GM23338 (cell line): Measurements from ENCODE around the gene IWS1.

Experiments used
- CREB1 ChIP-seq: fragments of 250-450 bp; sonication (Bioruptor Pico); IDR thresholded peaks from 2 replicates; pipeline ENCODE4 v1.5.0; 2020; ENCODE audit warnings: low read depth, mild to moderate bottlenecking, moderate library complexity
- EZH2 ChIP-seq: fragments of 200-600 bp; sonication (generic); IDR thresholded peaks from one replicate; pipeline ENCODE4 v1.8.0; 2017; ENCODE audit warnings: antibody characterized with exemption, mild to moderate bottlenecking, low read depth; ENCODE audit not compliant: unreplicated experiment
- EZH2phosphoT487 ChIP-seq: fragments of 200-600 bp; sonication (generic); IDR thresholded peaks from one replicate; pipeline ENCODE4 v1.8.1; 2018; ENCODE audit warnings: antibody characterized with exemption; ENCODE audit not compliant: unreplicated experiment
- JUNB ChIP-seq: IDR thresholded peaks from one replicate; pipeline ENCODE4 v1.6.1; 2016; ENCODE audit warnings: antibody characterized with exemption; ENCODE audit not compliant: unreplicated experiment
- NANOG ChIP-seq: IDR thresholded peaks from 2 replicates; pipeline ENCODE4 v1.6.1; 2016; ENCODE audit warnings: antibody characterized with exemption, borderline replicate concordance
- POLR2AphosphoS5 ChIP-seq: IDR thresholded peaks from 2 replicates; pipeline ENCODE4 v1.6.1; 2016; ENCODE audit warnings: antibody characterized with exemption, low read depth
- STAT1 ChIP-seq: IDR thresholded peaks from one replicate; pipeline ENCODE4 v1.6.1; 2016; ENCODE audit warnings: antibody characterized with exemption; ENCODE audit not compliant: unreplicated experiment
- ZNF114 ChIP-seq: fragments of 250-450 bp; sonication (Bioruptor Pico); IDR thresholded peaks from 2 replicates; pipeline ENCODE4 v1.5.0; 2020; ENCODE audit warnings: mild to moderate bottlenecking, moderate library complexity
- ZNF331 ChIP-seq: fragments of 250-450 bp; sonication (Bioruptor Pico); IDR thresholded peaks from 2 replicates; pipeline ENCODE4 v1.5.0; 2020; ENCODE audit warnings: low read depth, mild to moderate bottlenecking, moderate library complexity
- TF ChIP-seq, protein P1 (sequence below), 2 experiments: fragments of 200-600 bp in 1 of 2; sonication (generic) in 1 of 2; conservative IDR thresholded peaks; 2 replicates each; pipeline versions ENCODE4 v1.5.1 to v1.6.1; 2016 to 2017; ENCODE audit warnings: antibody characterized with exemption in 2 of 2, low read depth in 2 of 2, mild to moderate bottlenecking in 2 of 2, moderate library complexity in 1 of 2
- TF ChIP-seq, protein P2 (sequence below): IDR thresholded peaks from one replicate; pipeline ENCODE4 v1.6.1; 2018; ENCODE audit warnings: antibody characterized with exemption; ENCODE audit not compliant: unreplicated experiment
- TF ChIP-seq, protein P3 (sequence below): IDR thresholded peaks from 2 replicates; pipeline ENCODE4 v1.6.1; 2016; ENCODE audit warnings: antibody characterized with exemption
- TF ChIP-seq, protein P4 (sequence below): fragments of 250-450 bp; sonication (Bioruptor Pico); IDR thresholded peaks from 2 replicates; pipeline ENCODE4 v1.5.0; 2020; ENCODE audit warnings: mild to moderate bottlenecking, moderate library complexity

DNA sequence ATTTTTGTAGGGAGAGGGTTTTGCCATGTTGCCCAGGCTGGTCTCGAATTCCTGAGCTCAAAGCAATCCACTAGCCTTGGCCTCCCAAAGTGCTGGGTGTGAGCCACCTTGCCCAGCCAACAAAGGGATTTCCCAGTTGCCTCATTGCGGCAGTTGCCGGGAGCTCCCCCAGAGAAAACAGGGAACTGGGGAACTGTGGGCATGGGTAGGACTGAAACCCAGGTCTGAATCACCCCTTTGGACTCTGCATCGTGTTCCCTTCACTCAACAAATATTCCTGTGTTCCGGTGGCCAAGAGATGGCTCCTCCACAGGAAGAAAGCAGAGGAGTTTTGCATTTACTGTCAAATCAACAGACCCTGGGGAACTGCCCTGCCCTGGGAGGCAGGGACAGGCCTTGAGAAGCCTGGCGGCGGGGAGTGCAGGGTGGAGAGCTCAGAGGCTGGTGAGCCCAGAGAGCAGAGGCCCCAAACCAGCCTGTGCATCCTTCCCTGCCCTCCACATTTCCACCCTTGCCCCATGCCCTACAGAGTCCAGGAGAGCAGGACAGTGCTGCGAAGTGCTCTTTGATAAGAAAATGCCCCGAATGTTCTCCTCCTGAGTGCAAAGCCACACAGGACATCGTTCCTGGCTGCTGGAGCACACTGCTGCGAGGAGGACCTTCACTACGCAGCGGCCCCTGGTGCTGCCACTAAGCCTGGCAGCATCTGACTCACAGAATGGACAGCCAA is 34.1 kb upstream of the IWS1 start:
- TF ChIP-seq, protein P1, sequence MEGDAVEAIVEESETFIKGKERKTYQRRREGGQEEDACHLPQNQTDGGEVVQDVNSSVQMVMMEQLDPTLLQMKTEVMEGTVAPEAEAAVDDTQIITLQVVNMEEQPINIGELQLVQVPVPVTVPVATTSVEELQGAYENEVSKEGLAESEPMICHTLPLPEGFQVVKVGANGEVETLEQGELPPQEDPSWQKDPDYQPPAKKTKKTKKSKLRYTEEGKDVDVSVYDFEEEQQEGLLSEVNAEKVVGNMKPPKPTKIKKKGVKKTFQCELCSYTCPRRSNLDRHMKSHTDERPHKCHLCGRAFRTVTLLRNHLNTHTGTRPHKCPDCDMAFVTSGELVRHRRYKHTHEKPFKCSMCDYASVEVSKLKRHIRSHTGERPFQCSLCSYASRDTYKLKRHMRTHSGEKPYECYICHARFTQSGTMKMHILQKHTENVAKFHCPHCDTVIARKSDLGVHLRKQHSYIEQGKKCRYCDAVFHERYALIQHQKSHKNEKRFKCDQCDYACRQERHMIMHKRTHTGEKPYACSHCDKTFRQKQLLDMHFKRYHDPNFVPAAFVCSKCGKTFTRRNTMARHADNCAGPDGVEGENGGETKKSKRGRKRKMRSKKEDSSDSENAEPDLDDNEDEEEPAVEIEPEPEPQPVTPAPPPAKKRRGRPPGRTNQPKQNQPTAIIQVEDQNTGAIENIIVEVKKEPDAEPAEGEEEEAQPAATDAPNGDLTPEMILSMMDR (conservative IDR thresholded peaks at IDR 0.05; ENCODE audit: low read depth in 2 of 2): peak in 1 of 2 experiments; percentile 1; a peak in 1 of 4 replicates
- TF ChIP-seq EZH2phosphoT487: no peak
- TF ChIP-seq POLR2AphosphoS5: no peak
- TF ChIP-seq, protein P2, sequence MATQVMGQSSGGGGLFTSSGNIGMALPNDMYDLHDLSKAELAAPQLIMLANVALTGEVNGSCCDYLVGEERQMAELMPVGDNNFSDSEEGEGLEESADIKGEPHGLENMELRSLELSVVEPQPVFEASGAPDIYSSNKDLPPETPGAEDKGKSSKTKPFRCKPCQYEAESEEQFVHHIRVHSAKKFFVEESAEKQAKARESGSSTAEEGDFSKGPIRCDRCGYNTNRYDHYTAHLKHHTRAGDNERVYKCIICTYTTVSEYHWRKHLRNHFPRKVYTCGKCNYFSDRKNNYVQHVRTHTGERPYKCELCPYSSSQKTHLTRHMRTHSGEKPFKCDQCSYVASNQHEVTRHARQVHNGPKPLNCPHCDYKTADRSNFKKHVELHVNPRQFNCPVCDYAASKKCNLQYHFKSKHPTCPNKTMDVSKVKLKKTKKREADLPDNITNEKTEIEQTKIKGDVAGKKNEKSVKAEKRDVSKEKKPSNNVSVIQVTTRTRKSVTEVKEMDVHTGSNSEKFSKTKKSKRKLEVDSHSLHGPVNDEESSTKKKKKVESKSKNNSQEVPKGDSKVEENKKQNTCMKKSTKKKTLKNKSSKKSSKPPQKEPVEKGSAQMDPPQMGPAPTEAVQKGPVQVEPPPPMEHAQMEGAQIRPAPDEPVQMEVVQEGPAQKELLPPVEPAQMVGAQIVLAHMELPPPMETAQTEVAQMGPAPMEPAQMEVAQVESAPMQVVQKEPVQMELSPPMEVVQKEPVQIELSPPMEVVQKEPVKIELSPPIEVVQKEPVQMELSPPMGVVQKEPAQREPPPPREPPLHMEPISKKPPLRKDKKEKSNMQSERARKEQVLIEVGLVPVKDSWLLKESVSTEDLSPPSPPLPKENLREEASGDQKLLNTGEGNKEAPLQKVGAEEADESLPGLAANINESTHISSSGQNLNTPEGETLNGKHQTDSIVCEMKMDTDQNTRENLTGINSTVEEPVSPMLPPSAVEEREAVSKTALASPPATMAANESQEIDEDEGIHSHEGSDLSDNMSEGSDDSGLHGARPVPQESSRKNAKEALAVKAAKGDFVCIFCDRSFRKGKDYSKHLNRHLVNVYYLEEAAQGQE: no peak
- TF ChIP-seq EZH2: no peak
- TF ChIP-seq STAT1: no peak
- no peak for TF ChIP-seq ZNF114 (CRISPR knock-in tag)
- TF ChIP-seq JUNB: no peak
- TF ChIP-seq, protein P3, sequence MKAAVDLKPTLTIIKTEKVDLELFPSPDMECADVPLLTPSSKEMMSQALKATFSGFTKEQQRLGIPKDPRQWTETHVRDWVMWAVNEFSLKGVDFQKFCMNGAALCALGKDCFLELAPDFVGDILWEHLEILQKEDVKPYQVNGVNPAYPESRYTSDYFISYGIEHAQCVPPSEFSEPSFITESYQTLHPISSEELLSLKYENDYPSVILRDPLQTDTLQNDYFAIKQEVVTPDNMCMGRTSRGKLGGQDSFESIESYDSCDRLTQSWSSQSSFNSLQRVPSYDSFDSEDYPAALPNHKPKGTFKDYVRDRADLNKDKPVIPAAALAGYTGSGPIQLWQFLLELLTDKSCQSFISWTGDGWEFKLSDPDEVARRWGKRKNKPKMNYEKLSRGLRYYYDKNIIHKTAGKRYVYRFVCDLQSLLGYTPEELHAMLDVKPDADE: no peak
- no peak for TF ChIP-seq NANOG
- no peak for TF ChIP-seq ZNF331
- TF ChIP-seq CREB1 (CRISPR knock-in tag): no peak
- TF ChIP-seq, protein P4, sequence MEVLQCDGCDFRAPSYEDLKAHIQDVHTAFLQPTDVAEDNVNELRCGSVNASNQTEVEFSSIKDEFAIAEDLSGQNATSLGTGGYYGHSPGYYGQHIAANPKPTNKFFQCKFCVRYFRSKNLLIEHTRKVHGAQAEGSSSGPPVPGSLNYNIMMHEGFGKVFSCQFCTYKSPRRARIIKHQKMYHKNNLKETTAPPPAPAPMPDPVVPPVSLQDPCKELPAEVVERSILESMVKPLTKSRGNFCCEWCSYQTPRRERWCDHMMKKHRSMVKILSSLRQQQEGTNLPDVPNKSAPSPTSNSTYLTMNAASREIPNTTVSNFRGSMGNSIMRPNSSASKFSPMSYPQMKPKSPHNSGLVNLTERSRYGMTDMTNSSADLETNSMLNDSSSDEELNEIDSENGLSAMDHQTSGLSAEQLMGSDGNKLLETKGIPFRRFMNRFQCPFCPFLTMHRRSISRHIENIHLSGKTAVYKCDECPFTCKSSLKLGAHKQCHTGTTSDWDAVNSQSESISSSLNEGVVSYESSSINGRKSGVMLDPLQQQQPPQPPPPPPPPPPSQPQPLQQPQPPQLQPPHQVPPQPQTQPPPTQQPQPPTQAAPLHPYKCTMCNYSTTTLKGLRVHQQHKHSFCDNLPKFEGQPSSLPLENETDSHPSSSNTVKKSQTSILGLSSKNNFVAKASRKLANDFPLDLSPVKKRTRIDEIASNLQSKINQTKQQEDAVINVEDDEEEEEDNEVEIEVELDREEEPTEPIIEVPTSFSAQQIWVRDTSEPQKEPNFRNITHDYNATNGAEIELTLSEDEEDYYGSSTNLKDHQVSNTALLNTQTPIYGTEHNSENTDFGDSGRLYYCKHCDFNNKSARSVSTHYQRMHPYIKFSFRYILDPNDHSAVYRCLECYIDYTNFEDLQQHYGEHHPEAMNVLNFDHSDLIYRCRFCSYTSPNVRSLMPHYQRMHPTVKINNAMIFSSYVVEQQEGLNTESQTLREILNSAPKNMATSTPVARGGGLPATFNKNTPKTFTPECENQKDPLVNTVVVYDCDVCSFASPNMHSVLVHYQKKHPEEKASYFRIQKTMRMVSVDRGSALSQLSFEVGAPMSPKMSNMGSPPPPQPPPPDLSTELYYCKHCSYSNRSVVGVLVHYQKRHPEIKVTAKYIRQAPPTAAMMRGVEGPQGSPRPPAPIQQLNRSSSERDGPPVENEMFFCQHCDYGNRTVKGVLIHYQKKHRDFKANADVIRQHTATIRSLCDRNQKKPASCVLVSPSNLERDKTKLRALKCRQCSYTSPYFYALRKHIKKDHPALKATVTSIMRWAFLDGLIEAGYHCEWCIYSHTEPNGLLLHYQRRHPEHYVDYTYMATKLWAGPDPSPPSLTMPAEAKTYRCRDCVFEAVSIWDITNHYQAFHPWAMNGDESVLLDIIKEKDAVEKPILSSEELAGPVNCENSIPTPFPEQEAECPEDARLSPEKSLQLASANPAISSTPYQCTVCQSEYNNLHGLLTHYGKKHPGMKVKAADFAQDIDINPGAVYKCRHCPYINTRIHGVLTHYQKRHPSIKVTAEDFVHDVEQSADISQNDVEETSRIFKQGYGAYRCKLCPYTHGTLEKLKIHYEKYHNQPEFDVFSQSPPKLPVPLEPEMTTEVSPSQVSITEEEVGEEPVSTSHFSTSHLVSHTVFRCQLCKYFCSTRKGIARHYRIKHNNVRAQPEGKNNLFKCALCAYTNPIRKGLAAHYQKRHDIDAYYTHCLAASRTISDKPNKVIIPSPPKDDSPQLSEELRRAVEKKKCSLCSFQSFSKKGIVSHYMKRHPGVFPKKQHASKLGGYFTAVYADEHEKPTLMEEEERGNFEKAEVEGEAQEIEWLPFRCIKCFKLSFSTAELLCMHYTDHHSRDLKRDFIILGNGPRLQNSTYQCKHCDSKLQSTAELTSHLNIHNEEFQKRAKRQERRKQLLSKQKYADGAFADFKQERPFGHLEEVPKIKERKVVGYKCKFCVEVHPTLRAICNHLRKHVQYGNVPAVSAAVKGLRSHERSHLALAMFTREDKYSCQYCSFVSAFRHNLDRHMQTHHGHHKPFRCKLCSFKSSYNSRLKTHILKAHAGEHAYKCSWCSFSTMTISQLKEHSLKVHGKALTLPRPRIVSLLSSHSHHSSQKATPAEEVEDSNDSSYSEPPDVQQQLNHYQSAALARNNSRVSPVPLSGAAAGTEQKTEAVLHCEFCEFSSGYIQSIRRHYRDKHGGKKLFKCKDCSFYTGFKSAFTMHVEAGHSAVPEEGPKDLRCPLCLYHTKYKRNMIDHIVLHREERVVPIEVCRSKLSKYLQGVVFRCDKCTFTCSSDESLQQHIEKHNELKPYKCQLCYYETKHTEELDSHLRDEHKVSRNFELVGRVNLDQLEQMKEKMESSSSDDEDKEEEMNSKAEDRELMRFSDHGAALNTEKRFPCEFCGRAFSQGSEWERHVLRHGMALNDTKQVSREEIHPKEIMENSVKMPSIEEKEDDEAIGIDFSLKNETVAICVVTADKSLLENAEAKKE (CRISPR knock-in tag): no peak
